Cerebellar nuclear complex (tissue), 1 donor: ENCODE measurements around the gene HBA1.
"Not testable (repeated sequence)": the region's sequence is repeated elsewhere in the genome, so short reads cannot be mapped to it uniquely, and the experiment has no call there.

Experiments used
- DNase-seq, 2 experiments: peaks; one replicate each; lab custom pipeline; 2025; lab: John Stamatoyannopoulos, UW

Gene HBA1

DNA sequence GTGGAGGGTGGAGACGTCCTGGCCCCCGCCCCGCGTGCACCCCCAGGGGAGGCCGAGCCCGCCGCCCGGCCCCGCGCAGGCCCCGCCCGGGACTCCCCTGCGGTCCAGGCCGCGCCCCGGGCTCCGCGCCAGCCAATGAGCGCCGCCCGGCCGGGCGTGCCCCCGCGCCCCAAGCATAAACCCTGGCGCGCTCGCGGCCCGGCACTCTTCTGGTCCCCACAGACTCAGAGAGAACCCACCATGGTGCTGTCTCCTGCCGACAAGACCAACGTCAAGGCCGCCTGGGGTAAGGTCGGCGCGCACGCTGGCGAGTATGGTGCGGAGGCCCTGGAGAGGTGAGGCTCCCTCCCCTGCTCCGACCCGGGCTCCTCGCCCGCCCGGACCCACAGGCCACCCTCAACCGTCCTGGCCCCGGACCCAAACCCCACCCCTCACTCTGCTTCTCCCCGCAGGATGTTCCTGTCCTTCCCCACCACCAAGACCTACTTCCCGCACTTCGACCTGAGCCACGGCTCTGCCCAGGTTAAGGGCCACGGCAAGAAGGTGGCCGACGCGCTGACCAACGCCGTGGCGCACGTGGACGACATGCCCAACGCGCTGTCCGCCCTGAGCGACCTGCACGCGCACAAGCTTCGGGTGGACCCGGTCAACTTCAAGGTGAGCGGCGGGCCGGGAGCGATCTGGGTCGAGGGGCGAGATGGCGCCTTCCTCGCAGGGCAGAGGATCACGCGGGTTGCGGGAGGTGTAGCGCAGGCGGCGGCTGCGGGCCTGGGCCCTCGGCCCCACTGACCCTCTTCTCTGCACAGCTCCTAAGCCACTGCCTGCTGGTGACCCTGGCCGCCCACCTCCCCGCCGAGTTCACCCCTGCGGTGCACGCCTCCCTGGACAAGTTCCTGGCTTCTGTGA, at the start of gene HBA1:
Gene HBA1 (plus strand): TSS at position 204 of the 906 bp plus-strand sequence. CDS start 37 bp downstream, at position 241.
- DNase-seq: not testable (repeated sequence)

GRCh38 chr16:129075-129474, 47.4 kb upstream of the HBA1 start:
- no peak for DNase-seq

DNA sequence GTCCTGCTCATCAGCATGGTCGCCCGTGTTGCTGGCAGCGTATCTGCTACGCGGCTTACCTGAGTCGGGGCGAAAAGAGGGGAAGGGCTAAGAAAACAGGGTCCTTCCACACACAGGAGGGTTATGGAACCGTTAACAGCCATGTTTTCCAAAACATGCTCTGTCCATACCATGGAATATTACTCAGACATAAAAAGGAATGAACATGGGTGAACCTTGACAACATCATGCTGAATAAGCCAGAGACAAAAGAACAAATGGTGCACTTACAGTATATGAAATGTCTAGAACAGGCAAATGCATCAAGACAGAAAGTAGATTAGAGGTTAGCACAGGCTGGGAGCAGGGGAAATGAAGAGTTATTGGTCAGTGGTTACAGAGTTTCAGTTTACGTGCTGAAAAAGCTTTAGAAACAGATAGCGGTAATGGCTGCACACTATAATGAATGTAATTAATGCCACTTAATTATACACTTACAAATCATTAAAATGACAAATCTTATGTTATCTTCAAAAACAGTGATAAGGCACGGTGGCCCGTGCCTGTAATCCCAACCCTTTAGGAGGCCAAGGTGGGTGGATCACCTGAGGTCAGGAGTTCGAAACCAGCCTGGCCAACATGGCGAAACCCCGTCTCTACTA, 45.8 kb upstream of the HBA1 start:
- DNase-seq: no peak

DNA sequence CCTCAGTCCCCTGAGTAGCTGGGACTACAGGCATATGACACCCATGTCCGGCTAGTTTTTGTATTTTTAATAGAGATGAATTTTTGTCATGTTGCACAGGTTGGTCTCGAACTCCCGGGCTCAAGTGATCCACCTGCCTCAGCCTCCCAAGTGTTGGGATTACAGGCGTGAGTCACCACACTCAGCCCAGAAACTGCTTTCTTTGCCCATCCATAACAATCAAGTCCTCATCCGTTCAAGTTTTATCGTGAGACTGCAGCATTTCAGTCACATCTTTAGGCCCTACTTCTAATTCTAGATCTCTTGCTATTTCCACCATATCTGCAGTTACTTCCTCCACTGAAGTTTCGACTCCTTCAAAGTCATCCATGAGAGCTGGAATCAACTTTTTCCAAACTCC, 44.4 kb upstream of the HBA1 start:
- DNase-seq: no peak

GRCh38 chr16:133716-134115, 42.8 kb upstream of the HBA1 start:
- no peak for DNase-seq

- no peak for DNase-seq
Measured at GRCh38 chr16:138049-138417, 38.4 kb upstream of the HBA1 start.

DNA sequence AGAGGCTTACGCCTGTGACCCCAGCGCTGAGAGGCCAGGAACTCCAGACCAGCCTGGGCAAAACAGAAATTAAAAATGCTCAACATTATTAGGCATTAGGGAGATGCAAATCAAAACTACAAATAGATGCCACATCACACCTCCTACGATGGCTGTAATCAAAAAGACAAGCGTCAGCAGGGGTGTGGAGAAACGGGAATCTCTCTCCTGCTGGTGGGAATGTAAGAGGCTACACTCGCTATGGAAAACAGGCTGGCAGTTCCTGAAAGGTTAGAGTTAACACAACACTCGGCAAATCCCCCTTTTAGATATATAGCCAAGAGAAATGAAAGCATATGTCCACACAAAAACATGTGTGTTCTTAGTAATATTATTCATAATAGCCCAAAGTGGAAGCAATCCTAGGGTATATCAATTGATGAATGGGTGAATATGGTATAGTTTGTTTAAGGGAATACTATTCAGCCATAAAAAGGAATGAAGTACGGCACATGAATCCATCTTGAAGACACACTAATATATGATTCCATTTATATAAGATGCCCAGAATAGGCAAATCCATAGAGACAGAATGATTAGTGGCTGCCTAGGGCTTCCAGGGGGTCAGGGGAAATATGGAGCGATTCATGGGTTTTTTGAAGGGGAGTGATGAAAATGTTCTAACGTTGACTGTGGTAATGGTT, 36.2 kb upstream of the HBA1 start:
- no peak for DNase-seq

DNA sequence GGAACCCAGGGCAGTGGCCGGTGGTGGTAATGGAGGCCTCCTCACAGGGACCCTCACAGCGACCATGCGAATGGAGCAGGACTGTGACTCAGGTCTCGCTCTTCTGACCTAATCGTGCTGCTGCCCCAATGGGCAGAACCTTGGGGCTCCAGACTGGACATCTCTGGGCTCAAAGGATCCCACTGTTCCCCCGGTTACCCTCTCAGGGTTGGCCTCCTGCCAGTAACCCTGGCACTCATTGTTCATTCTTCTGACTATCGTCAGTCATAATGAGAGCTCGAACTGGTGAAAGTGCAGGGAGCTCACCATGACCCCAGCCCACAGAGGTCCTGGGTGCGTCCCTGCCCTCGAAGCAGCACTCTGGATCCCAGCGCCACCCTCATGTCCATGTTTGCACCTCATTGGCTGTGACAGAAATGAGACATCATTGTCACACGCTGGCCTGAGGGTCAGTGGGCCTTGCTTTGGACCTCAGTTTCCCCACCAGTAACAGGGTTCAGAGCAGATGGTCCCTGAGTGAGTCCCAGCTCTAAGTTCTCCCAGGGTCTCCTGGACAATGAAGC, 34.0 kb upstream of the HBA1 start:
- DNase-seq: no peak

- no peak for DNase-seq
Measured at GRCh38 chr16:143047-143446, 33.4 kb upstream of the HBA1 start.

DNA sequence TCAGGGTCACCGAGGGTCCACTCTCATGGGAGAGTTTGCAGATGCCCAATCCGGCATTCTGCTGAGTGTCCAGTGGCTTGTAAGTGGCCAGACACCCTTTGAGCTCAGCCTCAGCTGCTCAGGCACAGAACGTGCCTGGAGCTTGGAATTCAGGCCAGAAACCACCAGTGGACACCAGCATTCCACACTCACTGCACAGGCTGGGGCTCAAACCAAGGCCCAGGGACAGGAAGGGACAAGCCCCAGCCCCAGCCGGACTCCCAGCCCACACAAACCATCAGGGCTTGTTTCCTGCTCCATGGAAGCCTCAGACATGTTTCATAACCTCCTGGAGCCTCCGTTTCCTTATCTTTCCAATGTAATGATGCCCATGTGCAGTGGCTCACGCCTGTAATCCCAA, 33.0 kb upstream of the HBA1 start:
- DNase-seq: no peak

- no peak for DNase-seq
Measured at GRCh38 chr16:144797-145252, 31.7 kb upstream of the HBA1 start.

DNA sequence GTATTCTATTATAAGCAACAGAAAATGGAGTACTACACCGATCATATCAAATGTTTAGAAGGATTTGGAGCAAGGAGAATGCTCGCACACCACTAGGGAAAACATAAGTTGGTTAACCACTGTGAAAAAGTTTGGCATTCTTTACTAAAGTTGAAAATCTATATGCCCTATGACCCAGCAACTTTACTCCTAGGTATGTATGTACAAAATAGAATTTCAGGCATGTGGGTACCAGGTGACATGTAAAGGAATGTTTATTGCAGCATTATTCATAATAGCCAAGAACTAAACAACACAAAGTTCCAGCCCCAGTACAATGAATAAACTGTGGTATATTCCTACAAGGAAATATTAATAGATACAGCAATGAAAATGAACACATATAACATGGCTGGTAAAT, 29.8 kb upstream of the HBA1 start:
- no peak for DNase-seq

DNA sequence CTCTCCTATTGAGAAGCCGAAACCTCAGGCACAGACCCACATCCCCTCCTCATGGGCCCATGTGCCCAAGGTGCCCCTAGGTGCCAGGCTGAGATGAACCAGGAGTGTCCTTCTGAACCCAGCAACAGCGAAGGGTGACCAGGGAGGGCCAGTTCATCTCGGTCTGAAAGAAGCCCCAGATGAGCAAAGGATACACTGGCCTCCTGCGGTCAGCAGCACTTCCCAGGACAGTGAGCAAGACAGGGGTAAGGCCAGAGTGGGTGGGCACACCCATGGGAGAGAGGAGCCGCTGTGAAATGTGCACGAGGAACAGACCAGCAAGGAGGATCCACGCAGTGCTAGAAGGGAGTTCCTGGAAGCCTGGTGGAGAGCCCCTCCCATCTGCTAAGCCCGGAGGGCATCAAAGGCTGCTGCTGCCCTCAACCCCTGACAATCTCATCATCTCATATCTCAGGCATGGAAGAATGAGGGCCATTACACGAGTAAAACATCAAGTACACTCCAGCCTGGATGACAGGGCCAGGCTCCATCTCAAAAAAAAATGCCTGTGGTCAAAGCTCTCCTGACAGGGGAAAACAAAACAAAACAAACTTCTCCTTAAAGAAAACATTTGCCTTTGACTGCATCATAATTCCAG, 27.3 kb upstream of the HBA1 start:
- DNase-seq: no peak

DNA sequence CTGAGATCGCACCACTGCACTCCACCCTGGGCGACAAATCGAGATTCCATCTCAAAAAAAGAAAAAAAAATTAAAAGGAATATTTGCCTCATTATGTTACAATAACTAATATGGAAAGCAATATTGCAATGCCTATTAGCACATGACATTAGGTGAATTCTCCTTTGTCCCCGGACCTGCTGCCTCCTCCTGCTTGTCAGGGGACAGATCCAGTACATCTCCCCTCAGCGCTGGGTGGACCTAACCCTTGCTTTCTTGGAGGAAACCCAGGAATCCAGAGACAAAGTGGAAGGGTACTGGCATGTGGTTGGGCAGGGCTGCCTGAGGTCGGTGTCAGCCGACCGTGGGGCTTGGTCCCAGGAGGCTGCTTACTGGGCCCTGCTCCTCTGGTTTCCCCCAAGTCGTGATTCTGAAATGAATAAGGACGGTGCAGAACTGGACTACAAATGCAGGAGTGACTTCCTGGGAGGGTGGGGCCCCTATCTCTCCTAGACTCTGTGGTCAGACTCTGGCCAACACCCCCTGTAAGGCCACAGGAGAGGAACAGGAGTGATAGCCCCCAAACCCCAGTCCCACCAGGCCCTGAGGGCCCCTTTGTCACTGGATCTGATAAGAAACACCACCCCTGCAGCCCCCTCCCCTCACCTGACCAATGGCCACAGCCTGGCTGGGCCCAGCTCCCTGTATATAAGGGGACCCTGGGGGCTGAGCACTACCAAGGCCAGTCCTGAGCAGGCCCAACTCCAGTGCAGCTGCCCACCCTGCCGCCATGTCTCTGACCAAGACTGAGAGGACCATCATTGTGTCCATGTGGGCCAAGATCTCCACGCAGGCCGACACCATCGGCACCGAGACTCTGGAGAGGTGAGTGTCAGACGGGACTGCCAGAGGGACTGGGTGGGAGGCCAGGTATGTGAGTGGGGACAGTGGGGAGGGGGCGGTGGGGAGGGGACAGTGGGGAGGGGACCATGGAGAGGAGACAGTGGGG, 24.0 kb upstream of the HBA1 start, which contains the start of gene HBZ:
Gene HBZ (plus strand): TSS at position 504 of the 988 bp plus-strand sequence. CDS start 266 bp downstream, at position 770.
- no peak for DNase-seq

GRCh38 chr16:153129-153521, 23.4 kb upstream of the HBA1 start:
- not testable (repeated sequence) for DNase-seq

DNA sequence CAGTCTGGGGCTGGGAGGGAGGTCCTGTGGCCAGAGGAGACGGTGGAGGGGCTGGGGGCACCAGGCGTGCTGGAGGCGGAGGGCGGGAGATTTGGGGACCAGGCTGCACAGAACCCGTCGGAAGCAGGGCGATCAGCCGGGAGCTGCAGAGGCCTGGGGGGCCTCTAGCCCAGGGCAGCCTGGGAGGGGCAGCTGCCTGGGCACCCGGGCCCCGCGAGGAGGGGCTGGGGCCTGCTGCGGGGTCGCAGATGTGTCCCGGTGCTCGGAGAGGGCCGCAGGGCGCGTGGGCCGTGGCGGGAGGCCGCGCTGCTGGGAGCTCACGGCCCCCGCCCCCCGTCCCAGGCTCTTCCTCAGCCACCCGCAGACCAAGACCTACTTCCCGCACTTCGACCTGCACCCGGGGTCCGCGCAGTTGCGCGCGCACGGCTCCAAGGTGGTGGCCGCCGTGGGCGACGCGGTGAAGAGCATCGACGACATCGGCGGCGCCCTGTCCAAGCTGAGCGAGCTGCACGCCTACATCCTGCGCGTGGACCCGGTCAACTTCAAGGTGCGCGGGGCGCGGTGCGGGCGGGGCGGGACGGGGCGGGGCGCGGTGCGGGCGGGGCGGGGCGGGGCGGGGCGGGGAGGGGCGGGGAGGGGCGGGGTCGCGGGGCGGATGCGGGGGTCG, 22.8 kb upstream of the HBA1 start:
- not testable (repeated sequence) for DNase-seq

GRCh38 chr16:154217-155030, 22.1 kb upstream of the HBA1 start:
- DNase-seq: no peak

DNA sequence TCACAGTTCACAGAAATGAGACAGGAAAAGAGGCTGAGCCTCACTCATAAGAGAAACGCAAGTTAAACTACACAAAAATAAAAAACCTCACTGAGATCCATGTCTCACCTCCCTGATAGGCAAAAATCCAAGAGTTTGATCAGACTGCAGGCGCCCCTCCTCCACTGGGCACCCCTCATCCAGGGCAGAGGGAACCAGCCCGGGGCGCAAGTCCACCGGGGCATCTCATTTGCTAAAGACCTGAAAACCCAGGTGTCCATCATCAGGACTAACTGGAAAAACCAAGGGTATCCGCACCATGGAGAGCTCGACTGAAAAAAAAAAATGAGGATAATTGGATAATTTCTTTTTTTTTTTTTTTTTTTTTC, 21.5 kb upstream of the HBA1 start:
- no peak for DNase-seq
